Astrocyte (in vitro differentiated cells and primary cell): ENCODE measurements around the gene CD7.

Experiments
- EZH2 ChIP-seq: IDR thresholded peaks from 2 replicates; pipeline ENCODE4 v1.6.1; 2012; ENCODE audit warnings: mild to moderate bottlenecking, low read length, inconsistent platforms; ENCODE audit not compliant: insufficient read depth
- TF ChIP-seq, protein P1 (sequence below): IDR thresholded peaks from 2 replicates; pipeline ENCODE4 v1.5.1; 2011; ENCODE audit warnings: low read depth, mild to moderate bottlenecking, inconsistent platforms, low read length, moderate library complexity; ENCODE audit not compliant: insufficient read depth

GRCh38 chr17:82303944-82304808 is 13.2 kb downstream of the CD7 start:
- TF ChIP-seq, protein P1, sequence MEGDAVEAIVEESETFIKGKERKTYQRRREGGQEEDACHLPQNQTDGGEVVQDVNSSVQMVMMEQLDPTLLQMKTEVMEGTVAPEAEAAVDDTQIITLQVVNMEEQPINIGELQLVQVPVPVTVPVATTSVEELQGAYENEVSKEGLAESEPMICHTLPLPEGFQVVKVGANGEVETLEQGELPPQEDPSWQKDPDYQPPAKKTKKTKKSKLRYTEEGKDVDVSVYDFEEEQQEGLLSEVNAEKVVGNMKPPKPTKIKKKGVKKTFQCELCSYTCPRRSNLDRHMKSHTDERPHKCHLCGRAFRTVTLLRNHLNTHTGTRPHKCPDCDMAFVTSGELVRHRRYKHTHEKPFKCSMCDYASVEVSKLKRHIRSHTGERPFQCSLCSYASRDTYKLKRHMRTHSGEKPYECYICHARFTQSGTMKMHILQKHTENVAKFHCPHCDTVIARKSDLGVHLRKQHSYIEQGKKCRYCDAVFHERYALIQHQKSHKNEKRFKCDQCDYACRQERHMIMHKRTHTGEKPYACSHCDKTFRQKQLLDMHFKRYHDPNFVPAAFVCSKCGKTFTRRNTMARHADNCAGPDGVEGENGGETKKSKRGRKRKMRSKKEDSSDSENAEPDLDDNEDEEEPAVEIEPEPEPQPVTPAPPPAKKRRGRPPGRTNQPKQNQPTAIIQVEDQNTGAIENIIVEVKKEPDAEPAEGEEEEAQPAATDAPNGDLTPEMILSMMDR: no peak
- no peak for TF ChIP-seq EZH2
